Progenitor cell of endocrine pancreas (in vitro differentiated cells): ENCODE results near the gene SLC4A11. TPM values are rescaled to one million over a fixed set of nuclear protein-coding genes. Genes with fewer than 3 reads are reported as not detected.
A peak's percentile ranks its signal among the peaks of the same experiment; 100 is the strongest.

Experiments
- DNase-seq: peaks from one replicate; pipeline ENCODE4 v3.0.0; 2021; ENCODE audit warnings: low spot score; ENCODE audit not compliant: unreplicated experiment
- H3K27ac Mint-ChIP-seq: 2 replicates; pipeline ENCODE4 v1.8.0; 2021; ENCODE audit warnings: mild to moderate bottlenecking, moderate library complexity, mixed read lengths
- H3K27me3 Mint-ChIP-seq: 2 replicates; pipeline ENCODE4 v1.8.0; 2021; ENCODE audit warnings: mixed read lengths
- H3K36me3 Mint-ChIP-seq: 2 replicates; pipeline ENCODE4 v1.8.0; 2022; ENCODE audit warnings: mixed read lengths; ENCODE audit not compliant: insufficient read depth
- H3K4me1 Mint-ChIP-seq: 2 replicates; pipeline ENCODE4 v1.8.0; 2021; ENCODE audit warnings: low read depth, mixed read lengths
- H3K4me3 Mint-ChIP-seq: 2 replicates; pipeline ENCODE4 v1.8.0; 2021; ENCODE audit warnings: low read depth, mild to moderate bottlenecking, moderate library complexity, mixed read lengths
- H3K9me3 Mint-ChIP-seq: 2 replicates; pipeline ENCODE4 v1.8.0; 2021; ENCODE audit warnings: low read depth, mixed read lengths
- total RNA-seq: library from RNA; stranded (reverse); gene quantifications from 2 replicates; pipeline ENCODE4 v1.2.1, GENCODE V29; 2021
- TF ChIP-seq, protein P1 (sequence below): fragments of 200-600 bp; sonication (generic); IDR thresholded peaks from one replicate; pipeline ENCODE4 v1.5.0; 2021; ENCODE audit warnings: antibody characterized with exemption, mild to moderate bottlenecking; ENCODE audit not compliant: unreplicated experiment

SLC4A11 gene
- total RNA-seq, 1 donor from 2014 or later: 1.9 TPM

DNA sequence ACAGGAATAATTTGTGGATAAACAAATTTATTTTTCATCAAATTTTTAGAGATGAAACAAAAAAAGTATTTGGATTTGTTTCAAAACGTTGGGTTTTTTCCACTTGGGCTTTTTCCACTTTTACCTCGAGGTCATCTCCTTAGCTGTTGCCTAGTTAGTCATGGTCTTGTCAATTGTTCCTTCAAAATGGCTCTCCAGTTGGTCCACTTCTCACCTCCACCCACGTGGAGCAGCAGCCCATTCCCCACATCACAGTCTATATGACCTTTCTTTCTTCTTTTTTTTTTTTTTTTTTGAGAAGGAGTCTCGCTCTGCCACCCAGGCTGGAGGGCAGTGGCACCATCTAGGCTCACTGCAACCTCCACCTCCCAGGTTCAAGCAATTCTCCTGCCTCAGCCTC, 6.7 kb upstream of the SLC4A11 start:
- H3K27me3 Mint-ChIP-seq: peaks cover 65% of the 10 kb centered on the region
- no peak for DNase-seq
- no peaks in the 10 kb centered on the region for H3K9me3 Mint-ChIP-seq
- peaks cover 8% of the 10 kb centered on the region for H3K36me3 Mint-ChIP-seq
- H3K4me3 Mint-ChIP-seq: no peak overlapping the region
- H3K27ac Mint-ChIP-seq: no peak overlapping the region
- no peaks in the 10 kb centered on the region for H3K4me1 Mint-ChIP-seq
- TF ChIP-seq, protein P1, sequence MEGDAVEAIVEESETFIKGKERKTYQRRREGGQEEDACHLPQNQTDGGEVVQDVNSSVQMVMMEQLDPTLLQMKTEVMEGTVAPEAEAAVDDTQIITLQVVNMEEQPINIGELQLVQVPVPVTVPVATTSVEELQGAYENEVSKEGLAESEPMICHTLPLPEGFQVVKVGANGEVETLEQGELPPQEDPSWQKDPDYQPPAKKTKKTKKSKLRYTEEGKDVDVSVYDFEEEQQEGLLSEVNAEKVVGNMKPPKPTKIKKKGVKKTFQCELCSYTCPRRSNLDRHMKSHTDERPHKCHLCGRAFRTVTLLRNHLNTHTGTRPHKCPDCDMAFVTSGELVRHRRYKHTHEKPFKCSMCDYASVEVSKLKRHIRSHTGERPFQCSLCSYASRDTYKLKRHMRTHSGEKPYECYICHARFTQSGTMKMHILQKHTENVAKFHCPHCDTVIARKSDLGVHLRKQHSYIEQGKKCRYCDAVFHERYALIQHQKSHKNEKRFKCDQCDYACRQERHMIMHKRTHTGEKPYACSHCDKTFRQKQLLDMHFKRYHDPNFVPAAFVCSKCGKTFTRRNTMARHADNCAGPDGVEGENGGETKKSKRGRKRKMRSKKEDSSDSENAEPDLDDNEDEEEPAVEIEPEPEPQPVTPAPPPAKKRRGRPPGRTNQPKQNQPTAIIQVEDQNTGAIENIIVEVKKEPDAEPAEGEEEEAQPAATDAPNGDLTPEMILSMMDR: no peak

DNA sequence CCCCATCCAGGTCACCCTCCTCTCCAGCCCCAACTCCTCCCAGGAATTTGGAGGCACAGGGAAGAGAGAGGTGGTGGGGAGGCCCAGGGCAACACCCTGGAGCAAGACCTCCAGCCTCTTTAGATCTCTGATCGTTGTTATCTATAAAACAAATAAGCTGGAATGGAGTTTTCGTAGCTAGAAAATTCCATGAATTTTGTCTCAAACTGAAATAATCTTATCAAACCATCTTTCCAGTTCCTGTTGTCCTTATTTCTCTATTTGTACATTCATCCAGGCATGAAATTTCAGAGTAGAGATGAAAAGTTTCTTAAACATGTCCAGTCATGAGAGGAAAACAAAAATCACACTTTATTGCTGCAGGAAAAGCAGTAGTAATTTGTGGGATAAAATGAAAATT, 6.2 kb upstream of the SLC4A11 start:
- Mint-ChIP-seq H3K4me1 (no peaks in the 10 kb centered on the region), H3K4me3 (no peak overlapping the region), H3K36me3 (peaks cover 4% of the 10 kb centered on the region), H3K9me3 (no peaks in the 10 kb centered on the region), H3K27me3 (peaks cover 65% of the 10 kb centered on the region), H3K27ac (peak overlapping the region; percentile 88)
- TF ChIP-seq, protein P1: no peak
- DNase-seq: no peak

DNA sequence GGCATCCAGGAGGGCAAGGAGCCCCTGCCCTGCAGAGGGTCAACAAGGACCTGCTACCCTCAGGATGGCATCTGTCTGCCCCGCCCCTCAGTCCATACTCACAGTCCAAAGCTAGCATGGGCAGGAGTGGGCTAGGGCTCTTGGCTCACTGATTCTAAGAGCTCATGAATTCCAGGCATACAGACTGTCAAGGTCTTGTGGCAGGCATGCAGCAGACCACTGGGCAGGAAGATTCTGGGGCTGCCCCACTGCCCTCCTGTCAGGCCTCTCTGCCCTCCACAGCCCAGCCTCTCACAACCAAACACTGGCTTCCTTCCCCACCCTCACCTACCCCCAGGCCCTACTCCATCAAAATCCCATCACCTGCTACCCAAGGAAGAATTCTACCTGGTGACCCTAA, 5.6 kb upstream of the SLC4A11 start:
- no peaks in the 10 kb centered on the region for H3K36me3 Mint-ChIP-seq
- peaks cover 65% of the 10 kb centered on the region for H3K27me3 Mint-ChIP-seq
- TF ChIP-seq, protein P1: no peak
- peaks cover 5% of the 10 kb centered on the region for H3K4me1 Mint-ChIP-seq
- H3K9me3 Mint-ChIP-seq: no peaks in the 10 kb centered on the region
- H3K27ac Mint-ChIP-seq: peak overlapping the region; percentile 88
- H3K4me3 Mint-ChIP-seq: no peak overlapping the region
- no peak for DNase-seq

DNA sequence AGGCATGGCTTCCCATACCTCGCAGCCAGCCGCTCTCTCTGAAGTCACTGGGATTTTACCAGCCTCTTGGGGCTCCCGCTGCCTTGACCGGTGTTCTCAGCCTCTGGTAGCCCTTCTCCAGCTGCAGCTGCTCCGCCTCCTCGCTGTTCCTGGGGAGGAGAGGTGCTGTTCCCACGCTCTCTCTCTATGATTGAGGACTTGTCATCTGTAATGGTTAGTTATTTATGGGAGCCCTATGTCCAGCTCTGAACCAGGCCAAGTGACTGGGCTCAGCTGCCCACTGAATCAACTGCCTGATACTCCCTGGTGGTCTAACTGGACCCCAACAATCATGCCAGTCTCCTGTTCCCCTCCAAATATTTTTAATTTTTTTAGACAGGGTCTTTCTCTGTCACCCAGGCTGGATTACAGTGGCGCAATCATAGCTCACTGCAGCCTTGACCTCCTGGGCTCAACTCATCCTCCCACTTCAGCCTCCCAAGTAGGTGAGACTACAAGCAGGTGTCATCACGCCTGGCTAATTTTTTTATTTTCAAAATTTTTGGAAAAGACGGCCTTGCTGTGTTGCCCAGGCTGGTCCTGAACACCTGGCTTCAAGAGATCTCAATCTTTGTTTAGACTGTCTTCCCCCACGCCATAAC, 4.8 kb upstream of the SLC4A11 start:
- Mint-ChIP-seq H3K4me3 (no peak overlapping the region), H3K4me1 (peaks cover 6% of the 10 kb centered on the region), H3K27ac (no peak overlapping the region), H3K36me3 (no peaks in the 10 kb centered on the region), H3K9me3 (no peaks in the 10 kb centered on the region), H3K27me3 (peaks cover 64% of the 10 kb centered on the region)
- TF ChIP-seq, protein P1: no peak
- no peak for DNase-seq

DNA sequence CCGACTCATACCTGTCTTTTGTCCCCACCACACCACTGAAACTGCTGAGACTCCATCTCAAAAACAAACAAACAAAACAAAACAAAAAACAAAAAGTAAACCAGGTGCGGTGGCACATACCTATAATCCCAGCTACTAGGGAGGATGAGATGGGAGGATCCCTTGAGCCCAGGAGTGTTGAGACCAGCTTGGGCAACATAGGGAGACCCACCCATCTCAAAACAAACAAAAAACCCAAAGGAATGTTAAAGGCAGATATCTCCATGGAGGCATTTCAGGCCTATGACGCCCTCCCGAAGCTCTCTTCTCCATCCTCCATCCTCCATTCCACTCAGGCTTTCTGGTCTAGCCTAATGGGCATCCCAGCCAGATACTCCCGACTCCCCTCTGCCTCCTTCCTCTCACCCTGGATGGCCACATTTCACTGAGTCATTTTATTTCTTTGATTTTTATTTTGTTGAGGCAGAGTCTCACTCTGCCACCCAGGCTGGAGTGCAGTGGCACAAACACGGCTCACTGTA, 3.2 kb upstream of the SLC4A11 start:
- TF ChIP-seq, protein P1: no peak
- Mint-ChIP-seq H3K27me3 (peaks cover 62% of the 10 kb centered on the region), H3K4me1 (peaks cover 6% of the 10 kb centered on the region), H3K9me3 (no peaks in the 10 kb centered on the region), H3K27ac (no peak overlapping the region), H3K36me3 (no peaks in the 10 kb centered on the region), H3K4me3 (no peak overlapping the region)
- DNase-seq: no peak
